Measurements from ENCODE around the gene ROR2. TPM values are rescaled to one million over a fixed set of nuclear protein-coding genes. Genes with fewer than 3 reads are reported as not detected.

ROR2 gene
- total and polyA plus RNA-seq, 2 of the 8 experiments (the other 6 are each of a cell fraction or from before 2014, with no cell fraction given): 2.7 to 4.3 TPM

DNA sequence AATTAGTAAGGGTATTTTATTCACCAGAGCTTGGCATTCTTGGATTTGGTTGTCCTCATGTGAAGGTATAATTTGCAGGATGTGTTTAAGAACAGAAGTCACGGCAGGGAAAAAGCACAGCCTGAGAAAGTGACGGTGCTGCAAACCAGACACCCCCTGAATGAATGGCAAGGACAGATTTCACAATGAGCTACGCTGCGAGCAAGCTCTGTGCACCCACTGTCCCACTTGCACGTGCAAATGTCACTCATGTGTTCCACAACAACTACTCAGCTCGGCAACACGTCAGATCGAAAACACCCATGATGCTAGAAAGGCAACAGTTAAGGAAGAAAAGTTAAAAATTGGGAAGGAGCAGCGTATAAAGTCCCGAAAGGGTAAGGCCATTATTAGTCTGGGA lies 168.9 kb downstream of the ROR2 start:
- H2BK5ac ChIP-seq (ENCODE audit: low read depth, low read length): no peak overlapping the region
- H2BK15ac ChIP-seq (ENCODE audit: low read length): no peak overlapping the region
- no peak overlapping the region for H3K9ac ChIP-seq (replicated peaks in 1 of 4; ENCODE audit: extremely low read depth in 1 of 4, low read depth in 3 of 4, low read length in 3 of 4)
- FAIRE-seq (no peak), DNase-seq (ENCODE audit: low read depth in 1 of 2, low spot score in 2 of 2) (no peak)
- no peak overlapping the region for H2BK20ac ChIP-seq (ENCODE audit: low read length)
- H3K23me2 ChIP-seq (ENCODE audit: low read depth, low read length): no peaks in the 10 kb centered on the region; the same call in 1 of the 2 replicates
- H3K14ac ChIP-seq (ENCODE audit: insufficient read length): no peak overlapping the region
- no peak overlapping the region for H3K23ac ChIP-seq (ENCODE audit: insufficient read length)
- no peak overlapping the region for H2BK120ac ChIP-seq (replicated peaks; ENCODE audit: low read depth, low read length)
- no peak overlapping the region for H4K91ac ChIP-seq (replicated peaks; ENCODE audit: insufficient read length, low read length)
- H4K20me1 ChIP-seq (replicated peaks in 1 of 2; ENCODE audit: control insufficient read depth in 1 of 2, insufficient read depth in 2 of 2, low read length in 2 of 2): no peaks in the 10 kb centered on the region
- POLR2A ChIA-PET (ENCODE audit: partially characterized antibody): no interaction called here
- H3K18ac ChIP-seq (ENCODE audit: extremely low read depth, low read length): no peak overlapping the region
- H3K4me1 ChIP-seq (replicated peaks in 1 of 4; ENCODE audit: control insufficient read depth in 3 of 4, insufficient read depth in 4 of 4, low read length in 3 of 4): no peaks in the 10 kb centered on the region; a peak in 2 of 7 replicates
- H4K5ac ChIP-seq (ENCODE audit: insufficient read length, low read depth, low read length): no peak overlapping the region
- no peaks in the 10 kb centered on the region for H3K79me2 ChIP-seq (ENCODE audit: control insufficient read depth in 1 of 2, insufficient read depth in 2 of 2, low read length in 2 of 2)
- H3K36me3 ChIP-seq (ENCODE audit: control insufficient read depth in 2 of 4, insufficient read depth in 4 of 4, low read length in 3 of 4): no peaks in the 10 kb centered on the region
- no peak overlapping the region for H2AFZ ChIP-seq (ENCODE audit: low read length)
- 90% methylated on average over 10 of the region's 10 CpGs; no CpG with 5 or more reads in 1 of the 2 experiments for WGBS, 2 experiments (ENCODE audit: extremely low coverage in 1 of 2, insufficient coverage in 1 of 2, insufficient read length in 1 of 2, insufficient replicate concordance in 2 of 2, low coverage in 1 of 2, low lambda C conversion rate in 2 of 2, missing lambda C conversion rate in 1 of 2)
- no peaks in the 10 kb centered on the region for H3K9me3 ChIP-seq (ENCODE audit: insufficient read depth in 2 of 2, low read depth in 1 of 2, low read length in 1 of 2)
- peak overlapping the region; percentile 30; the same call in 1 of the 2 replicates for H2AK5ac ChIP-seq (ENCODE audit: low read depth, low read length)
- H3K27me3 ChIP-seq (replicated peaks in 1 of 4; ENCODE audit: control insufficient read depth in 3 of 4, extremely low read depth in 1 of 4, insufficient read depth in 3 of 4, low read length in 3 of 4): no peaks in the 10 kb centered on the region
- no peak overlapping the region for H3K4me2 ChIP-seq (ENCODE audit: insufficient read depth in 1 of 2, low read depth in 2 of 2, low read length in 2 of 2)
- no peak overlapping the region for H3K4ac ChIP-seq (replicated peaks; ENCODE audit: insufficient read length, low read depth, low read length)
- H2BK12ac ChIP-seq (ENCODE audit: low read depth, low read length): no peak overlapping the region
- H4K8ac ChIP-seq (ENCODE audit: extremely low read depth, insufficient read depth, low read length): no peak overlapping the region
- CTCF ChIA-PET (ENCODE audit: partially characterized antibody): interaction anchor here (0.5 to 12.6 kb wide), 6 partner anchors 10 to 174 kb away, joined by 3 to 156 read pairs (median 6); partner anchors contain the start of gene ROR2
- H3K56ac ChIP-seq (replicated peaks; ENCODE audit: insufficient read length, low read depth, low read length): no peak overlapping the region
- peaks cover 2% of the 10 kb centered on the region for H3K79me1 ChIP-seq (ENCODE audit: low read depth, low read length)
- H3K27ac ChIP-seq (ENCODE audit: low read depth, low read length): no peak overlapping the region
- no peak overlapping the region for H3K4me3 ChIP-seq (ENCODE audit: extremely low read depth in 1 of 4, insufficient read depth in 2 of 4, low read depth in 3 of 4, low read length in 4 of 4)
- TF ChIP-seq JUND (IDR thresholded peaks at IDR 0.05; ENCODE audit: low read length) (no peak), BACH1 (IDR thresholded peaks at IDR 0.05; ENCODE audit: low read length) (no peak), GABPA (IDR thresholded peaks at IDR 0.05; ENCODE audit: borderline replicate concordance, insufficient read depth, low read length) (no peak), RNF2 (IDR thresholded peaks at IDR 0.05; ENCODE audit: borderline replicate concordance, low read depth, low read length, missing control alignments, poor library complexity, severe bottlenecking) (no peak), POU5F1 (IDR thresholded peaks at IDR 0.05; ENCODE audit: low read depth, low read length) (no peak), TCF12 (IDR thresholded peaks at IDR 0.05; ENCODE audit: low read depth, low read length) (no peak), RAD21 (IDR thresholded peaks at IDR 0.05 in 1 of 2, conservative IDR thresholded peaks at IDR 0.05 in 1 of 2; ENCODE audit: low read depth in 2 of 2, low read length in 2 of 2) (no peak), SP4 (IDR thresholded peaks at IDR 0.05; ENCODE audit: low read length) (no peak), RXRA (IDR thresholded peaks at IDR 0.05; ENCODE audit: insufficient read depth, low read depth, low read length) (no peak), PHF8 (conservative IDR thresholded peaks at IDR 0.05; ENCODE audit: low read depth, low read length) (no peak), HDAC2 (IDR thresholded peaks at IDR 0.05; ENCODE audit: borderline replicate concordance in 1 of 2, low read depth in 2 of 2, low read length in 2 of 2) (no peak), CEBPB (IDR thresholded peaks at IDR 0.05; ENCODE audit: low read depth, low read length) (no peak), TAF1 (IDR thresholded peaks at IDR 0.05; ENCODE audit: low read depth, low read length) (no peak), CBX5 (IDR thresholded peaks at IDR 0.05; ENCODE audit: low read depth, low read length) (no peak)

Measured in H1 (cell line).